Right atrium auricular region (tissue), 2 donors: ENCODE results near the gene GCFC2. TPM values are rescaled to one million over a fixed set of nuclear protein-coding genes. Genes with fewer than 3 reads are reported as not detected.

Experiments
- DNase-seq: peaks from one replicate; pipeline ENCODE4 v3.0.0-alpha.2; 2019; ENCODE audit warnings: low spot score
- H3K27ac ChIP-seq, 2 donors: fragments of 200-600 bp; sonication (generic); 1 replicate in 1 of 2; 2 replicates in 1 of 2; pipeline ENCODE4 v1.5.1; 2016 to 2019
- H3K27me3 ChIP-seq, 2 donors: fragments of 200-600 bp; sonication (generic); one replicate each; pipeline versions ENCODE4 v1.5.1 to v1.6.0; 2017 to 2019
- H3K36me3 ChIP-seq: fragments of 200-600 bp; sonication (generic); one replicate; pipeline ENCODE4 v1.5.1; 2016
- H3K4me1 ChIP-seq, 2 donors: fragments of 200-600 bp; sonication (generic); one replicate each; pipeline versions ENCODE4 v1.5.1 to v1.6.0; 2017 to 2019
- H3K4me3 ChIP-seq, 2 donors: fragments of 200-600 bp; sonication (generic); 1 replicate in 1 of 2; 2 replicates in 1 of 2; pipeline ENCODE4 v1.5.1; 2017 to 2019; ENCODE audit warnings: mild to moderate bottlenecking in 1 of 2, moderate library complexity in 1 of 2
- H3K9me3 ChIP-seq, 2 donors: fragments of 200-600 bp; sonication (generic); one replicate each; pipeline ENCODE4 v1.5.1; 2019
- total RNA-seq, 2 donors: library from RNA; depleted of rRNA; stranded (reverse); fragments of >200 nt; gene quantifications; one replicate each; pipeline ENCODE4 v1.1.0, GENCODE V29; 2016
- TF ChIP-seq, protein P1 (sequence below), 2 donors: fragments of 200-600 bp; sonication (generic); IDR thresholded peaks; one replicate each; pipeline ENCODE4 v1.5.1; 2019; ENCODE audit warnings: antibody characterized with exemption in 2 of 2

The GCFC2 gene
- total RNA-seq, 2 donors from 2014 or later, result 12.7 to 13.1 TPM

DNA sequence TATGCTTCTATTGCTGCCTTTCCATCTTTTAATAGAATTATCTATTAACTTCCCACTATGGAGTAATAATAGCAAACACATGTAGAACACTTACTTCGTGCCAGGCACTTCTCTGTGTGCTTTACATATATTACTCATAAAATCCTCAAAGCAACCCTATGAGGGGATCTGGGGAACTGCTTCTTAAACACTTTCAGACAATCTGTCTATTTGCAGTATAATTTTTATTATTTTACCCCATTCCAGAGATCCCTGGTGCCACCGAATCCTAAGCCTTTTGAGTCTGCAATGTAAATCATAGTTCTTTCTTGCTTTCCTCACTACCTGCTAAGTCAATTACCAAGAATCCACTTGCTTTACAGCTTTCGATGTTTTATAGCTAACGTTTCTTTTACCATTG, 25.6 kb upstream of the GCFC2 start:
- H3K36me3 ChIP-seq, result no peaks in the 10 kb centered on the region
- H3K9me3 ChIP-seq, result no peaks in the 10 kb centered on the region
- H3K27ac ChIP-seq, result no peak overlapping the region
- TF ChIP-seq, protein P1, sequence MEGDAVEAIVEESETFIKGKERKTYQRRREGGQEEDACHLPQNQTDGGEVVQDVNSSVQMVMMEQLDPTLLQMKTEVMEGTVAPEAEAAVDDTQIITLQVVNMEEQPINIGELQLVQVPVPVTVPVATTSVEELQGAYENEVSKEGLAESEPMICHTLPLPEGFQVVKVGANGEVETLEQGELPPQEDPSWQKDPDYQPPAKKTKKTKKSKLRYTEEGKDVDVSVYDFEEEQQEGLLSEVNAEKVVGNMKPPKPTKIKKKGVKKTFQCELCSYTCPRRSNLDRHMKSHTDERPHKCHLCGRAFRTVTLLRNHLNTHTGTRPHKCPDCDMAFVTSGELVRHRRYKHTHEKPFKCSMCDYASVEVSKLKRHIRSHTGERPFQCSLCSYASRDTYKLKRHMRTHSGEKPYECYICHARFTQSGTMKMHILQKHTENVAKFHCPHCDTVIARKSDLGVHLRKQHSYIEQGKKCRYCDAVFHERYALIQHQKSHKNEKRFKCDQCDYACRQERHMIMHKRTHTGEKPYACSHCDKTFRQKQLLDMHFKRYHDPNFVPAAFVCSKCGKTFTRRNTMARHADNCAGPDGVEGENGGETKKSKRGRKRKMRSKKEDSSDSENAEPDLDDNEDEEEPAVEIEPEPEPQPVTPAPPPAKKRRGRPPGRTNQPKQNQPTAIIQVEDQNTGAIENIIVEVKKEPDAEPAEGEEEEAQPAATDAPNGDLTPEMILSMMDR (IDR thresholded peaks at IDR 0.05), result no peak
- no peaks in the 10 kb centered on the region for H3K27me3 ChIP-seq
- no peak for DNase-seq
- no peak overlapping the region for H3K4me3 ChIP-seq
- no peaks in the 10 kb centered on the region for H3K4me1 ChIP-seq

DNA sequence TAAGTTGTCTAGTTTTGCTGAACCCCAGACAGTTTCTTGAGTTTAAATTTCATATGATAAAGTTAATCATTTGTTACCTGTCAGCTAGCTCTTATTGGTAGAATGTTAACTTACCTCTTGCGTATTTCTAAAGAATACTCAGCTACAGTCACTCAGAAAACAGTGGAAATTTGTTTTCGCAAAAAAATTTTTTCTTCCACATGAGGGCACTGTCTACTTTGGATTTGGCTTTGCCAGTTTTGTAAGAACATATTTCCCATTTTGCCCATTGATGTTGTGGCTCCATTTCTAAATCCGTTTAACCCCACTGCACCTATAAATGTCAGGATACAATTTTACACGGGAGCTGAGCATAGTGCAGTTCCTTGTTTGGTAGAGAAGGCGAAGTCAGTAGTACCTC, 19.1 kb upstream of the GCFC2 start:
- no peak overlapping the region for H3K27ac ChIP-seq
- TF ChIP-seq, protein P1 (IDR thresholded peaks at IDR 0.05), result peak in 1 of 2 donors; percentile 18
- no peaks in the 10 kb centered on the region for H3K4me1 ChIP-seq
- no peaks in the 10 kb centered on the region for H3K9me3 ChIP-seq
- no peak for DNase-seq
- no peaks in the 10 kb centered on the region for H3K27me3 ChIP-seq
- H3K36me3 ChIP-seq, result no peaks in the 10 kb centered on the region
- H3K4me3 ChIP-seq, result no peak overlapping the region

DNA sequence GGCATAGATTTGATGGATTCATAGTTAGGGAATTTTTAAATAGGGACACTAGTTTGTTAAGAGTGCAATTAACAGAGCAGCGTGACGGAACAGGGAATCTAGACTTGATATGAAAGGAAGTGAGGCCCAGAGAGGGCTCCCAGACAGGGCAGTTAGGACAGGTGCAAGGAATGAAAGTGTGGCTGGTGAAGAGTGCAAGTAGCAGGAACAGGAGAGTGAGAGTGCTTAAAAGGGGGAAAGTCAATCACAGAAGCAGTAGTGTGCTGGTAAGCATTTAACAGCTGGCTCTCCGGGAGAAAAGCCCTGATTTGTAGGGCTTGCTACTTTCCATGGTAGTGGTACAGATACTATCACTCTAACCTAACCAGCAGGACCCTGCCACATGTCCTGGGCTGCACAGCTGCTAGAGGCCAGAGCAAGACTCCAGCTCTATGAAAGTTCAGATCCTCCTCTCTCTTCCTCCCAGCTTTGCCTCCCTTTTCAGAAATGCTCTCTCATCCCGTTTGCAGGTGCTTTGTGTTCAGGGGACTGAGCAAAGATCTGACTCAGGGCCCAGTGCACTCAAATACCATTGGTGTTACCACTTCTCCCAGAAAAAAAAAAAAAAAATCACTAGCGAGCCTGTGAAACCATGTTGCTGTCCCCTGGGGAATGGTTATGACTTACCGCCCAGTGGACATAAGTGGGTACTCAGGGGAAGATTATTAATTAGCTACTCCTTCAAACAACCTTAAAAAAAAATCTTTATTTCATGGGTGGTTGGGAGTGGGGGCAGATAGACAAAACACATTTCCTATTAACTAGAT, 18.1 kb upstream of the GCFC2 start:
- Histone ChIP-seq H3K36me3 (no peaks in the 10 kb centered on the region), H3K4me1 (no peaks in the 10 kb centered on the region), H3K27me3 (no peaks in the 10 kb centered on the region), H3K4me3 (no peak overlapping the region), H3K27ac (no peak overlapping the region), H3K9me3 (no peaks in the 10 kb centered on the region)
- DNase-seq, result no peak
- TF ChIP-seq, protein P1 (IDR thresholded peaks at IDR 0.05), result no peak

DNA sequence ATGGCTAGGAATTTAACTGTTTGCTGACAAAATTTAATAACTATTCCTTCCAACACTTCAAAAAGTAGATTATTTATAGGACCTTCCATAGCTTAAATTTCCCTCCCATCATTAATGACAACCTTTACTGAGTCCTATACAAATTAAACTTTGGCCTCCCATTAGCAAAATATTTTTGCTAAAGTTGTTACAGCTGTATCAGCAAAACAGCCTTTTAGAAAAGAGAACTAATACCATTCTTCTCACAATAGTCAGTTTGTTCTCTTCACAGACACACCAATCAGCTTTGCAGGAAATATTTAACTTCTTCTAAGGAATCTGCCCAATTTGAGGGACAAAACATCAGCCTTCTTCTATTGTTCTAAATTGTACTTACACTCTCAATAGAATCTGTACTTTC, 12.0 kb upstream of the GCFC2 start:
- DNase-seq, result no peak
- no peak overlapping the region for H3K4me3 ChIP-seq
- no peak overlapping the region for H3K27ac ChIP-seq
- TF ChIP-seq, protein P1 (IDR thresholded peaks at IDR 0.05), result no peak
- no peaks in the 10 kb centered on the region for H3K27me3 ChIP-seq
- no peaks in the 10 kb centered on the region for H3K36me3 ChIP-seq
- peaks cover 0 to 6% of the 10 kb centered on the region in 2 donors for H3K9me3 ChIP-seq
- no peaks in the 10 kb centered on the region for H3K4me1 ChIP-seq

DNA sequence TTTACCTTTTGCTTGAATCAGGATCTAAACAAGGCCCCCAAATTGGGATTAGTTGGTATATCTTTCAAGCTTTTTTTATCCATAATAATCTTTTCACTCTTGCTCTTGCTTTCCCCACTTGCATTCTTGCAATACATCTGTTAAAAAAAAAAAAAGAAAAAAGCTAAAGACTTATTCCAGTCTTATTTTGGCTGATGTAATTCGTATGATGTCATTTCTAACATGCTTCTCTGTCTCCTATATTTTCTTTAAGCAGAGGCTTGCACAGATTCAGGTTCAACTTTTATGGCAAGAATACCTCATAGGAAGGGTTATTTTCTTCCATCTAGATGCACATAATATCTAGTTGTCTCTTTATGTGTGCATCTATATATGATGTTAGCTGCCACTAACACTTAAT, 9.8 kb upstream of the GCFC2 start:
- H3K4me3 ChIP-seq, result no peak overlapping the region
- no peaks in the 10 kb centered on the region for H3K36me3 ChIP-seq
- no peaks in the 10 kb centered on the region for H3K27me3 ChIP-seq
- TF ChIP-seq, protein P1 (IDR thresholded peaks at IDR 0.05), result no peak
- no peak overlapping the region for H3K27ac ChIP-seq
- DNase-seq, result no peak
- H3K9me3 ChIP-seq, result peaks cover 0 to 6% of the 10 kb centered on the region in 2 donors
- no peaks in the 10 kb centered on the region for H3K4me1 ChIP-seq

DNA sequence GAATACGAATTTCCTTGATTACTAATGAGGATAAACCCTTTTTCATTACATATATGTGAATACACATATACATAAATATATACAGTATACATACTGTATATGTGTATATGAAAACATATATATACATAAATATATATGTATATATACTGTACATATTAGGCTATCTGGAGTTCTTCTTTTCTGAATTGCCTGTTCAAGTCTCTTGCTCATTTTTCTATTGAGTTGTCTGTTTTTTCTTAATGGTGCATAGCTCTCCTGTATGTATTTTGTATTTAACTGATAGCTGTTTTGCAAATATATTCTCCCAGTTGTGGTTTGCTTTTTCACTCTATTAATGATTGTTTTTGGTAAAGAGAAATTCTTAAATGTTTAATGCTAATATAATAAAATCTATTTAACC, 8.9 kb upstream of the GCFC2 start:
- no peak overlapping the region for H3K4me3 ChIP-seq
- H3K9me3 ChIP-seq, result peaks cover 0 to 6% of the 10 kb centered on the region in 2 donors
- no peak overlapping the region for H3K27ac ChIP-seq
- no peaks in the 10 kb centered on the region for H3K36me3 ChIP-seq
- TF ChIP-seq, protein P1 (IDR thresholded peaks at IDR 0.05), result no peak
- DNase-seq, result no peak
- no peaks in the 10 kb centered on the region for H3K4me1 ChIP-seq
- H3K27me3 ChIP-seq, result no peaks in the 10 kb centered on the region
